GM23248 (cell line): ENCODE measurements around the gene LRRC7.

Source experiments
- EZH2 ChIP-seq: fragments of 200-600 bp; sonication (generic); IDR thresholded peaks from 2 replicates; pipeline ENCODE4 v1.6.1; 2018; ENCODE audit warnings: antibody characterized with exemption, mild to moderate bottlenecking; ENCODE audit not compliant: insufficient read depth, poor library complexity, severe bottlenecking
- EZH2phosphoT487 ChIP-seq: fragments of 200-600 bp; sonication (generic); IDR thresholded peaks from 2 replicates; pipeline ENCODE4 v1.6.1; 2018; ENCODE audit warnings: antibody characterized with exemption, moderate library complexity, mild to moderate bottlenecking, low read depth; ENCODE audit not compliant: insufficient read depth

DNA sequence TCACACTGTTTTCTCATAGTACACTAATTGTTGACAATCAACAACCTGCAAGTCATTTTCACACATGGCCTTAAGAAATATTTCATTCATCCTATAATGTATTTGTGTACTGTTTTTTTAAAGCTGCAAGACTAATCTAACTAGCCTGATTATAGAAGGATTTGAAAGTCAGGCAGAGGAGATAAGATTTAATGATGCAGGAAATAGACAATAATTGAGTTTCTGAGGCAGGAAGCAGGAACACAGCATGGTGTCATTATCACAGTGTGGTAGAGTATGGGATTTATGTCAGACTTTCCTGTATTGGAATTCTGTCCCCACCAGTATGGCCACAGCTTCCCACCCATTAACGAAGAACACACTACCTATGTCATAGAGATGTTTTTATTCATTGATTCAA lies 138.8 kb downstream of the LRRC7 start:
- TF ChIP-seq EZH2 (no peak), EZH2phosphoT487 (no peak)
